Left colon (tissue), 2 donors: ENCODE results near the gene VPS37B. TPM values are rescaled to one million over a fixed set of nuclear protein-coding genes. Genes with fewer than 3 reads are reported as not detected.
A peak's percentile ranks its signal among the peaks of the same experiment; 100 is the strongest.
"Not testable (repeated sequence)": the region's sequence is repeated elsewhere in the genome, so short reads cannot be mapped to it uniquely, and the experiment has no call there.

Source experiments
- ATAC-seq: fragments of 200-7000 bp; cut with Tn5 transposase; one replicate; pipeline ENCODE4 v1.9.1; 2020; ENCODE audit warnings: mild to moderate bottlenecking, moderate library complexity
- DNase-seq, 2 donors: peaks; one replicate each; pipeline ENCODE4 v3.0.0-alpha.2; 2020
- intact Hi-C, 2 donors: fragments of 100-400 bp; cut with DNase I in 1 of 2; cut with micrococcal nuclease in 1 of 2; formaldehyde crosslinking; loops; one replicate each; pipeline versions ENCODE4 v1.11.2 to v1.14.0; 2022; cut with DNase I, micrococcal nuclease
- total RNA-seq, 2 donors: library from RNA; stranded (reverse); fragmentation: NEBNext Ultra II Directional; extraction: Animal tissue kit (Norgen Biotek cat#: 25700); gene quantifications; one replicate each; pipeline ENCODE4 v1.2.1, GENCODE V29; 2021
- donor health status: DM: no; HTN: no; CAD: no.
- donor health status: DM: yes; HTN: yes; CAD: no.

The VPS37B gene
- total RNA-seq, 2 donors from 2014 or later, result 66.4 to 86.7 TPM

- intact Hi-C loops, result no loop called here
- DNase-seq (peak; percentile 7 to 58), ATAC-seq (peak; percentile 56)
Measured at GRCh38 chr12:122886851-122887818, 8.8 kb downstream of the VPS37B start.

GRCh38 chr12:122886161-122886560 is 9.8 kb downstream of the VPS37B start:
- peak; percentile 2 to 22 for DNase-seq
- intact Hi-C loops, result no loop called here
- ATAC-seq, result no peak

- no peak for DNase-seq
- ATAC-seq, result no peak
- intact Hi-C loops, result no loop called here
Measured at GRCh38 chr12:122884860-122885259, 11.1 kb downstream of the VPS37B start.

- intact Hi-C loops, result no loop called here
- DNase-seq (peak; percentile 35 to 49), ATAC-seq (no peak)
Measured at GRCh38 chr12:122884091-122884826, 11.7 kb downstream of the VPS37B start.

- DNase-seq, result no peak
- intact Hi-C loops, result no loop called here
- ATAC-seq, result no peak
Measured at GRCh38 chr12:122882908-122883558, 12.9 kb downstream of the VPS37B start.

- intact Hi-C loops, result no loop called here
- DNase-seq, result peak in 1 of 2 donors; percentile 32
- peak; percentile 58 for ATAC-seq
Measured at GRCh38 chr12:122880668-122881067, 15.3 kb downstream of the VPS37B start.

GRCh38 chr12:122880155-122880667 is 15.7 kb downstream of the VPS37B start:
- intact Hi-C loops, result no loop called here
- DNase-seq (no peak), ATAC-seq (no peak)

GRCh38 chr12:122878780-122879612 is 16.9 kb downstream of the VPS37B start:
- DNase-seq, result peak in 1 of 2 donors; percentile 9
- ATAC-seq, result peak; percentile 10
- intact Hi-C loops, result no loop called here

GRCh38 chr12:122876731-122877130 is 19.2 kb downstream of the VPS37B start:
- intact Hi-C loops, result no loop called here
- ATAC-seq, result no peak
- peak in 1 of 2 donors; percentile 8 for DNase-seq

GRCh38 chr12:122876281-122876680 is 19.6 kb downstream of the VPS37B start:
- ATAC-seq, intact Hi-C loops: not testable (repeated sequence)
- DNase-seq, result peak in 1 of 2 donors; percentile 19

GRCh38 chr12:122875590-122876220 is 20.2 kb downstream of the VPS37B start:
- DNase-seq, result peak in 1 of 2 donors; percentile 36
- intact Hi-C loops, result no loop called here
- ATAC-seq, result no peak

GRCh38 chr12:122874081-122874480 is 21.8 kb downstream of the VPS37B start:
- ATAC-seq (no peak), DNase-seq (peak in 1 of 2 donors; percentile 25)
- intact Hi-C loops, result no loop called here

- no peak for DNase-seq
- no peak for ATAC-seq
- intact Hi-C loops, result no loop called here
Measured at GRCh38 chr12:122873540-122873939, 22.4 kb downstream of the VPS37B start.

GRCh38 chr12:122872815-122873361 is 23.0 kb downstream of the VPS37B start:
- DNase-seq (peak in 1 of 2 donors; percentile 37), ATAC-seq (no peak)
- intact Hi-C loops, result no loop called here

- intact Hi-C loops, result no loop called here
- ATAC-seq (peak; percentile 79), DNase-seq (peak; percentile 77 to 89)
Measured at GRCh38 chr12:122871851-122872780, 23.8 kb downstream of the VPS37B start.

- DNase-seq (peak; percentile 56), ATAC-seq (peak; percentile 30)
- intact Hi-C loops, result no loop called here
Measured at GRCh38 chr12:122870867-122871664, 24.9 kb downstream of the VPS37B start.
